Sigmoid colon (tissue), 4 donors: ENCODE results near the gene EDDM13.

Experiments used
- EP300 ChIP-seq, 4 donors: sonication (generic); formaldehyde crosslinking; IDR thresholded peaks; one replicate each; pipeline ENCODE4 v1.6.1; 2017; ENCODE audit warnings: antibody characterized with exemption in 4 of 4
- POLR2A ChIP-seq, 2 donors: fragments of 450-650 bp; IDR thresholded peaks; one replicate each; pipeline ENCODE4 v1.6.1; 2016; ENCODE audit warnings: antibody characterized with exemption in 2 of 2, mild to moderate bottlenecking in 2 of 2, moderate library complexity in 2 of 2
- POLR2AphosphoS5 ChIP-seq, 4 donors: sonication (generic); formaldehyde crosslinking; IDR thresholded peaks; one replicate each; pipeline ENCODE4 v1.6.1; 2017; ENCODE audit warnings: antibody characterized with exemption in 4 of 4
- TF ChIP-seq, protein P1 (sequence below), 4 experiments: fragments of 450-650 bp in 3 of 4; fragments of 200-600 bp in 1 of 4; IDR thresholded peaks; one replicate each; pipeline ENCODE4 v1.5.1; 2016 to 2019; ENCODE audit warnings: antibody characterized with exemption in 4 of 4, mild to moderate bottlenecking in 3 of 4, moderate library complexity in 2 of 4

DNA sequence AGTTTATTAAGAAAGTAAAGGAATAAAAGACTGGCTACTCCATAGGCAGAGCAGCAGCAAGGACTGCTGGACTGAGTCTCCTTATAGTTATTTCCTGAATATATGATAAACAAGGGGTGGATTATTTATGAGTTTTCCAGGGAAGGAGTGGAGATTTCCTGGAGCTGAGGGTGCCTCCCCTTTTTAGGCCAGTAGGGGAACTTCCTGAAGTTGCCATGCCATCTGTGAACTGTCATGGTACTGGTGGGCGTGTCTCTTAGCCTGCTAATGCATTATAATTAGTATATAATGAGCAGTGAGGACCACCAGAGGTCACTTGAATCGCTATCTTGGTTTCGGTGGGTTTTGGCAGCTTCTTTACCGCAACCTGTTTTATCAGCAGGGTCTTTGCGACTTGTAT lies 28.6 kb downstream of the EDDM13 start:
- TF ChIP-seq POLR2A (IDR thresholded peaks at IDR 0.05) (no peak), POLR2AphosphoS5 (IDR thresholded peaks at IDR 0.05) (no peak), EP300 (IDR thresholded peaks at IDR 0.05) (no peak)
- TF ChIP-seq, protein P1, sequence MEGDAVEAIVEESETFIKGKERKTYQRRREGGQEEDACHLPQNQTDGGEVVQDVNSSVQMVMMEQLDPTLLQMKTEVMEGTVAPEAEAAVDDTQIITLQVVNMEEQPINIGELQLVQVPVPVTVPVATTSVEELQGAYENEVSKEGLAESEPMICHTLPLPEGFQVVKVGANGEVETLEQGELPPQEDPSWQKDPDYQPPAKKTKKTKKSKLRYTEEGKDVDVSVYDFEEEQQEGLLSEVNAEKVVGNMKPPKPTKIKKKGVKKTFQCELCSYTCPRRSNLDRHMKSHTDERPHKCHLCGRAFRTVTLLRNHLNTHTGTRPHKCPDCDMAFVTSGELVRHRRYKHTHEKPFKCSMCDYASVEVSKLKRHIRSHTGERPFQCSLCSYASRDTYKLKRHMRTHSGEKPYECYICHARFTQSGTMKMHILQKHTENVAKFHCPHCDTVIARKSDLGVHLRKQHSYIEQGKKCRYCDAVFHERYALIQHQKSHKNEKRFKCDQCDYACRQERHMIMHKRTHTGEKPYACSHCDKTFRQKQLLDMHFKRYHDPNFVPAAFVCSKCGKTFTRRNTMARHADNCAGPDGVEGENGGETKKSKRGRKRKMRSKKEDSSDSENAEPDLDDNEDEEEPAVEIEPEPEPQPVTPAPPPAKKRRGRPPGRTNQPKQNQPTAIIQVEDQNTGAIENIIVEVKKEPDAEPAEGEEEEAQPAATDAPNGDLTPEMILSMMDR (IDR thresholded peaks at IDR 0.05), result no peak
